GM15510 (cell line): ENCODE data around the gene STS.

Experiments
- POLR2A ChIP-seq: IDR thresholded peaks from 3 replicates; pipeline ENCODE4 v1.6.1; 2011; ENCODE audit warnings: borderline replicate concordance; ENCODE audit not compliant: insufficient read length; ENCODE audit errors: extremely low read depth

The STS gene

GRCh38 chrX:7147413-7147977 lies at the start of gene STS:
STS (plus strand) TSS chrX:7147712; CDS start chrX:7253200, 105,488 bp downstream.
- TF ChIP-seq POLR2A, result no peak

GRCh38 chrX:7100022-7100421 lies 47.5 kb upstream of the STS start:
- TF ChIP-seq POLR2A, result no peak

GRCh38 chrX:7102119-7102518 lies 45.4 kb upstream of the STS start:
- TF ChIP-seq POLR2A, result no peak

- TF ChIP-seq POLR2A, result no peak
Measured at GRCh38 chrX:7106649-7107048, 40.9 kb upstream of the STS start.

GRCh38 chrX:7108030-7108429 lies 39.5 kb upstream of the STS start:
- TF ChIP-seq POLR2A, result no peak

- TF ChIP-seq POLR2A, result no peak
Measured at GRCh38 chrX:7109049-7109531, 38.4 kb upstream of the STS start.

- TF ChIP-seq POLR2A, result no peak
Measured at GRCh38 chrX:7109838-7110793, 37.4 kb upstream of the STS start.

GRCh38 chrX:7110821-7111276 lies 36.7 kb upstream of the STS start:
- TF ChIP-seq POLR2A, result peak; percentile 43

- TF ChIP-seq POLR2A, result no peak
Measured at GRCh38 chrX:7111518-7111917, 36.0 kb upstream of the STS start.

GRCh38 chrX:7112071-7112470 lies 35.4 kb upstream of the STS start:
- TF ChIP-seq POLR2A, result no peak

GRCh38 chrX:7115557-7115956 lies 32.0 kb upstream of the STS start:
- no peak for TF ChIP-seq POLR2A

GRCh38 chrX:7116081-7116480 lies 31.4 kb upstream of the STS start:
- no peak for TF ChIP-seq POLR2A

GRCh38 chrX:7117587-7117986 lies 29.9 kb upstream of the STS start:
- no peak for TF ChIP-seq POLR2A

- no peak for TF ChIP-seq POLR2A
Measured at GRCh38 chrX:7119950-7120877, 27.3 kb upstream of the STS start.

- TF ChIP-seq POLR2A, result no peak
Measured at GRCh38 chrX:7120878-7121219, 26.7 kb upstream of the STS start.
